GM23338 (cell line): Measurements from ENCODE around the gene EXOC6B.

Source experiments
- EZH2phosphoT487 ChIP-seq: fragments of 200-600 bp; sonication (generic); IDR thresholded peaks from one replicate; pipeline ENCODE4 v1.8.1; 2018; ENCODE audit warnings: antibody characterized with exemption; ENCODE audit not compliant: unreplicated experiment
- POLR2AphosphoS5 ChIP-seq: IDR thresholded peaks from 2 replicates; pipeline ENCODE4 v1.6.1; 2016; ENCODE audit warnings: antibody characterized with exemption, low read depth
- TF ChIP-seq, protein P1 (sequence below), 2 experiments: fragments of 200-600 bp in 1 of 2; sonication (generic) in 1 of 2; conservative IDR thresholded peaks; 2 replicates each; pipeline versions ENCODE4 v1.5.1 to v1.6.1; 2016 to 2017; ENCODE audit warnings: antibody characterized with exemption in 2 of 2, low read depth in 2 of 2, mild to moderate bottlenecking in 2 of 2, moderate library complexity in 1 of 2

DNA sequence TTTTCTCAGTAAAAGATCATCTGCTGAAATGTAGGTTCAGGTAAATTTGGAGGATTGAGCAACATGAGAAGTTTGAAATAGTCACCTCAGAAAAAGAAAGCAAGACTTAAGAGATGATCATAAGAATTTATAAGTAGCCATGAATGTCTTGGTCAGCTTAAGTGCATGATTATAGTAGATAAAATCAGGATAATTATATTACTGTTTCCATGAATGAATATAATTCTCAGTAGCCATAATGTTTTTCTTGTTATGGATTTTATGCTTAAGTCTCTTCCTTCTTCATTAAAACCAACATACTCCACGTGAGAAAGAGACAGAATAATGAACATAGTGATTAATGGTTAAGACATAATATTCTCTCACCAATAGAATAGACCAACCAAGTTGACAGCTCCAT is 223.7 kb downstream of the EXOC6B start:
- TF ChIP-seq, protein P1, sequence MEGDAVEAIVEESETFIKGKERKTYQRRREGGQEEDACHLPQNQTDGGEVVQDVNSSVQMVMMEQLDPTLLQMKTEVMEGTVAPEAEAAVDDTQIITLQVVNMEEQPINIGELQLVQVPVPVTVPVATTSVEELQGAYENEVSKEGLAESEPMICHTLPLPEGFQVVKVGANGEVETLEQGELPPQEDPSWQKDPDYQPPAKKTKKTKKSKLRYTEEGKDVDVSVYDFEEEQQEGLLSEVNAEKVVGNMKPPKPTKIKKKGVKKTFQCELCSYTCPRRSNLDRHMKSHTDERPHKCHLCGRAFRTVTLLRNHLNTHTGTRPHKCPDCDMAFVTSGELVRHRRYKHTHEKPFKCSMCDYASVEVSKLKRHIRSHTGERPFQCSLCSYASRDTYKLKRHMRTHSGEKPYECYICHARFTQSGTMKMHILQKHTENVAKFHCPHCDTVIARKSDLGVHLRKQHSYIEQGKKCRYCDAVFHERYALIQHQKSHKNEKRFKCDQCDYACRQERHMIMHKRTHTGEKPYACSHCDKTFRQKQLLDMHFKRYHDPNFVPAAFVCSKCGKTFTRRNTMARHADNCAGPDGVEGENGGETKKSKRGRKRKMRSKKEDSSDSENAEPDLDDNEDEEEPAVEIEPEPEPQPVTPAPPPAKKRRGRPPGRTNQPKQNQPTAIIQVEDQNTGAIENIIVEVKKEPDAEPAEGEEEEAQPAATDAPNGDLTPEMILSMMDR (conservative IDR thresholded peaks at IDR 0.05; ENCODE audit: low read depth in 2 of 2) = no peak
- TF ChIP-seq EZH2phosphoT487 = no peak
- TF ChIP-seq POLR2AphosphoS5 = no peak
